ENCODE results near the gene LRRC75A.
"Not testable (repeated sequence)": the region's sequence is repeated elsewhere in the genome, so short reads cannot be mapped to it uniquely, and the experiment has no call there.

DNA sequence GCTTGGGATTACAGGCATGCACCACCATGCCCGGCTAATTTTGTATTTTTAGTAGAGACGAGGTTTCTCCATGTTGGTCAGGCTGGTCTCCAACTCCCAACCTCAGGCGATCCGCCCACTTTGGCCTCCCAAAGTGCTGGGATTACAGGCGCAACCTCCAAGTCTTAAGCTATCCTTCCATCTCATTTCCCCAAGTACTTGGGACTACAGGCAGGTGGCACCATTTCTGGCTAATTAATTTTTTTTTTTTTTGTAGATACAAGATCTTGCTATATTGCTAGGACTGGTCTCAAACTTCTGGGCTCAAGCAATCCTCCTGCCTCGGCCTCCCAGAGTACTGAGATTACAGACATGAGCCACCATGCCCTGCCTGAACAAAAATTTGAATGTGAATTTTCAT is 33.6 kb upstream of the LRRC75A start:
- TF ChIP-seq, protein P1, sequence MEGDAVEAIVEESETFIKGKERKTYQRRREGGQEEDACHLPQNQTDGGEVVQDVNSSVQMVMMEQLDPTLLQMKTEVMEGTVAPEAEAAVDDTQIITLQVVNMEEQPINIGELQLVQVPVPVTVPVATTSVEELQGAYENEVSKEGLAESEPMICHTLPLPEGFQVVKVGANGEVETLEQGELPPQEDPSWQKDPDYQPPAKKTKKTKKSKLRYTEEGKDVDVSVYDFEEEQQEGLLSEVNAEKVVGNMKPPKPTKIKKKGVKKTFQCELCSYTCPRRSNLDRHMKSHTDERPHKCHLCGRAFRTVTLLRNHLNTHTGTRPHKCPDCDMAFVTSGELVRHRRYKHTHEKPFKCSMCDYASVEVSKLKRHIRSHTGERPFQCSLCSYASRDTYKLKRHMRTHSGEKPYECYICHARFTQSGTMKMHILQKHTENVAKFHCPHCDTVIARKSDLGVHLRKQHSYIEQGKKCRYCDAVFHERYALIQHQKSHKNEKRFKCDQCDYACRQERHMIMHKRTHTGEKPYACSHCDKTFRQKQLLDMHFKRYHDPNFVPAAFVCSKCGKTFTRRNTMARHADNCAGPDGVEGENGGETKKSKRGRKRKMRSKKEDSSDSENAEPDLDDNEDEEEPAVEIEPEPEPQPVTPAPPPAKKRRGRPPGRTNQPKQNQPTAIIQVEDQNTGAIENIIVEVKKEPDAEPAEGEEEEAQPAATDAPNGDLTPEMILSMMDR (IDR thresholded peaks at IDR 0.05): not testable (repeated sequence)
- not testable (repeated sequence) for TF ChIP-seq POLR2A (IDR thresholded peaks at IDR 0.05)

Data from heart left ventricle (tissue), 13 donors.